HEK293T (cell line): ENCODE measurements around the gene MAP3K5.
A peak's percentile ranks its signal among the peaks of the same experiment; 100 is the strongest.

Source experiments
- CTCF ChIA-PET: fragments of 350-600 bp; formaldehyde crosslinking; extraction: SDS; loops from one replicate; lab custom pipeline; 2021; ENCODE audit warnings: antibody characterized with exemption, inconsistent platforms; lab: Yijun Ruan, JAX
- POLR2A ChIA-PET: fragments of 350-600 bp; formaldehyde crosslinking; extraction: SDS; loops from one replicate; lab custom pipeline; 2020; ENCODE audit warnings: antibody characterized with exemption, inconsistent platforms; lab: Yijun Ruan, JAX
- DNase-seq: peaks from one replicate; pipeline ENCODE4 v3.0.0; 2012; ENCODE audit warnings: mixed read lengths; ENCODE audit errors: extremely low spot score
- ARNT ChIP-seq: fragments of 450-650 bp; IDR thresholded peaks from 2 replicates; pipeline ENCODE4 v1.6.1; 2017; ENCODE audit warnings: mild to moderate bottlenecking
- BHLHE40 ChIP-seq: fragments of 450-650 bp; IDR thresholded peaks from 2 replicates; pipeline ENCODE4 v1.6.1; 2016; ENCODE audit warnings: mild to moderate bottlenecking, moderate library complexity, borderline replicate concordance
- CTBP1 ChIP-seq: fragments of 450-650 bp; IDR thresholded peaks from 2 replicates; pipeline ENCODE4 v1.6.1; 2016; ENCODE audit warnings: borderline replicate concordance
- ELF4 ChIP-seq: fragments of 450-650 bp; IDR thresholded peaks from 2 replicates; pipeline ENCODE4 v1.6.1; 2017; ENCODE audit warnings: antibody characterized with exemption
- FOXA1 ChIP-seq: fragments of 450-650 bp; IDR thresholded peaks from 2 replicates; pipeline ENCODE4 v1.6.1; 2016; ENCODE audit warnings: mild to moderate bottlenecking
- FOXK2 ChIP-seq: fragments of 450-650 bp; IDR thresholded peaks from 2 replicates; pipeline ENCODE4 v1.6.1; 2016; ENCODE audit warnings: mild to moderate bottlenecking
- FOXM1 ChIP-seq: fragments of 450-650 bp; IDR thresholded peaks from 2 replicates; pipeline ENCODE4 v1.6.1; 2017; ENCODE audit warnings: mild to moderate bottlenecking, borderline replicate concordance
- HDGF ChIP-seq: fragments of 450-650 bp; IDR thresholded peaks from 2 replicates; pipeline ENCODE4 v1.6.1; 2017; ENCODE audit warnings: antibody characterized with exemption, borderline replicate concordance
- L3MBTL2 ChIP-seq: fragments of 450-650 bp; conservative IDR thresholded peaks from 2 replicates; pipeline ENCODE4 v1.6.1; 2016; ENCODE audit warnings: mild to moderate bottlenecking
- LEF1 ChIP-seq: fragments of 450-650 bp; IDR thresholded peaks from 2 replicates; pipeline ENCODE4 v1.6.1; 2017; ENCODE audit warnings: mild to moderate bottlenecking, borderline replicate concordance
- NFRKB ChIP-seq: fragments of 450-650 bp; IDR thresholded peaks from 2 replicates; pipeline ENCODE4 v1.6.1; 2016; ENCODE audit warnings: mild to moderate bottlenecking, moderate library complexity
- SP1 ChIP-seq: fragments of 450-650 bp; IDR thresholded peaks from 2 replicates; pipeline ENCODE4 v1.6.1; 2017
- SUZ12 ChIP-seq: fragments of 450-650 bp; IDR thresholded peaks from 2 replicates; pipeline ENCODE4 v1.6.1; 2016; ENCODE audit warnings: mild to moderate bottlenecking
- TARDBP ChIP-seq: fragments of 450-650 bp; IDR thresholded peaks from 2 replicates; pipeline ENCODE4 v1.6.1; 2016
- ZNF384 ChIP-seq: fragments of 450-650 bp; IDR thresholded peaks from 2 replicates; pipeline ENCODE4 v1.6.1; 2016
- TF ChIP-seq, protein P1 (sequence below): fragments of 450-650 bp; IDR thresholded peaks from 2 replicates; pipeline ENCODE4 v1.6.1; 2016

Gene MAP3K5

DNA sequence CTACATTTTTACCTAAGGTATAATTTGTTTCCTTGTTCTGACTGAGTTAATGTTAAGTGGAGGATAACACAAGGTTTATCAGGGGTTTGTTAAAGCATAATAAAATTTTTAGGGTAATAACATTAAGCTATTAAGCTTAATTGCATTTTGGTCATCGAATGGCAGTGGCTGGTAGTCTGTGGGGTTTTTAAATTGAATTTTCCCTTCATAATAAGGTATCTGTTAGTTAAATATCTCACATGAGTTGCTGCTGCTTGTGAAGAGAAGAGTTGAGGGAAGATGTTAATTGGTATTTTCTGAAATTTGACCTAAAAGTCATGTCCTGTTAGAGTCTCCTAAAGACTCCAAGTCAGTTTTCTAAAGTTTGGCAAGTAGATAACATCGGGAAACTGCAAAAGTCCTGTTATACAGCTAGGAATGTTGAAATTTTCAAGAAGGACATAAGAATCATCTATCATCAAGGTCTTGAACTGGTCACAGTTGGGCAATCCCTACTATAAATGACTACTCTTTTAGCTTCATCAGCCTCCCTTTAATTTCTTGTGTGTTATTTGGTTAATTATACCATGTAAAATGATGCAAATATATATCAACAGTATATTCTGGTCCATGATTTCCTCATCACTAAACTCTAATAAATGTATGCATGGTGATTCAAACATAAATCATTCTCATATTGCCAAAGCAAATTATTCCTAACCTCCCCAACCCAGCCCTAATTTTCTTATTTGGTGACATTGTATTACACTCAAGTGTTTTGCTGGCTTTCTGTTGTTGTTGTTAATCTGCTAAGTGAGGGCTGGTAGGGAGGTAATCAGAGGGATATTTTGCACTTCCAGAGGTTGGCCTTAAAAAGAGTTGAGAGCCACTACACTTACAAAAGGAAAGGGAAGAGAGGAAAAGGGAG is 64.0 kb downstream of the MAP3K5 start:
- POLR2A ChIA-PET: no interaction called here
- no peak for TF ChIP-seq ZNF384
- TF ChIP-seq CTBP1: no peak
- TF ChIP-seq ARNT: no peak
- no peak for TF ChIP-seq ELF4
- no peak for TF ChIP-seq LEF1
- TF ChIP-seq FOXM1: no peak
- no peak for TF ChIP-seq BHLHE40
- TF ChIP-seq FOXK2: no peak
- TF ChIP-seq HDGF: no peak
- DNase-seq: no peak
- CTCF ChIA-PET: interaction anchor here (0.6 to 1.2 kb wide), 3 partner anchors 22 to 1530 kb away, joined by 3 to 8 read pairs (median 5); no protein-coding TSS in a partner anchor

DNA sequence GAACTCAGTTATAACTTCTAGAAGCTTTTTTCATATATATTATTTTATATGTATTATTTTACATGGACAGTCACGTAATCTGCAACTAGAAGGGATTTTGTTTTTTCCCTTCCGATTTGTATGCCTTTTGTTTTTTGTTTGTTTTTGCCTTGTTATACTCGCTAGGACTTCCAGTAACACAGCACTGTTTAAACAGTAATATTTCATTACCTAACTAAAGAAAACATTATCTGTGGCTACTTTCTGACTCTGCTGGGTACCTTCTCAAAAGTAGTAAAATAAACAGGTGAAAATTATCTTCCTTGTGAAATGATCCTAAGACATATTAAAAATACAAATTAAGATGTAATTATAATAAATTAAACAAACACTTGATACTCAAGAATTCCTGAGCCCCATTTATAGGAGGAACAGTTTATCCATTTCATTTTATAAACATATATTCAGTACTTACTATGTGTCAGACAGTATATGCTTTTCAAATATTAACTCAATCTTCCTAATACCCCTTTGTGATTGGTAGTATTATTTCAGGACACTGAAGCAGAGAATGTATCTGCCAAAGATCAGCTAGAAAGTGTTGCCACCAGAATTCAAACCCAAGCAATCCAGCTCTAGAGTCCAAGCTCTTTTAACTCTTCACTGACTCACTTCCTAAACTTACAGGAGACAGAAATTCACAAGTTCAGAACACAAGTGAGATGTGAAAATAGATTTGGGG is 65.3 kb downstream of the MAP3K5 start:
- no peak for TF ChIP-seq SUZ12
- TF ChIP-seq FOXM1: no peak
- TF ChIP-seq ZNF384: no peak
- TF ChIP-seq HDGF: no peak
- no peak for TF ChIP-seq BHLHE40
- TF ChIP-seq ARNT: no peak
- TF ChIP-seq CTBP1: no peak
- TF ChIP-seq FOXA1: no peak
- no peak for TF ChIP-seq LEF1
- TF ChIP-seq NFRKB: no peak
- POLR2A ChIA-PET: no interaction called here
- no peak for DNase-seq
- CTCF ChIA-PET: no interaction called here

DNA sequence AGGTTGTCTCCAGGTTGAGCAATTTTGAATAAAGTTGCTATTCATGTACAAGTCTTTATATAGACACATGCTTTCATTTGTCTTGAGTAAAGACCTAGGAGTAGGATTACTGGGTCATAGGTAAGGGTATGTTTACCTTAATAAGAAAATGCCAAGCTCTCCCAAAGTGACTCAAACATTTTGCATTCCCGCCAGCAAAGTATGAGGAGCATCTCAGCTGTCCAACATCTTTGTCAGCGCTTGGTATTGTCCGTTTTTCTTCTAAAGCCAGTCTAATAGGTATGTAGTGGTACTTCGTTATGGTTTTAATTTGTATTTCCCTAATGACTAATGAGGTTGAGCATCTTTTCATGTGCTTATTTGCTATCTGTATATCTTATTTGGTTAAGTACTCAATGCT is 67.2 kb downstream of the MAP3K5 start:
- CTCF ChIA-PET: no interaction called here
- POLR2A ChIA-PET: no interaction called here
- no peak for DNase-seq
- no peak for TF ChIP-seq FOXK2

DNA sequence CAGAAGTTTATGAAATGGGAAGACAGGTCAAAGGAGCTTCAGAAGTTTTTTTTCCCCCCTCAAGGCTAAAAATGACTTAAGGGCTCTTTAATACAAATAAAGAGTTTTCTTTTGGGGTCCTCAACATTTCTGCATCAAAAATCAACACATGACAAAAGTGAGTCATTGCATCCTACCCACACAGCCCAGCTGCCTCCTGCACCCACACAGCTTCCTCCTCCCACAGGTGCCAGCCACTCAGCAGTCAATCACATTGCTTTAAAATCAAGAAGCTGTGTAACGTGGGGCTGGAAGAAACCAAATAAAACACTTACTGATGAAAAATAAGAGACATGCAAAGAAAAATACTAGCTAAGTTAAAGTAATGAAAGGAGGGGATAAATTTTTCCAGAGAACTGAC is 68.5 kb downstream of the MAP3K5 start:
- DNase-seq: no peak
- ChIA-PET POLR2A (interaction anchor here (0.7 kb wide), 1 partner anchor 69 kb away, joined by 3 read pairs; the partner anchor contains the start of gene MAP3K5), CTCF (no interaction called here)
- no peak for TF ChIP-seq TARDBP
- TF ChIP-seq, protein P1, sequence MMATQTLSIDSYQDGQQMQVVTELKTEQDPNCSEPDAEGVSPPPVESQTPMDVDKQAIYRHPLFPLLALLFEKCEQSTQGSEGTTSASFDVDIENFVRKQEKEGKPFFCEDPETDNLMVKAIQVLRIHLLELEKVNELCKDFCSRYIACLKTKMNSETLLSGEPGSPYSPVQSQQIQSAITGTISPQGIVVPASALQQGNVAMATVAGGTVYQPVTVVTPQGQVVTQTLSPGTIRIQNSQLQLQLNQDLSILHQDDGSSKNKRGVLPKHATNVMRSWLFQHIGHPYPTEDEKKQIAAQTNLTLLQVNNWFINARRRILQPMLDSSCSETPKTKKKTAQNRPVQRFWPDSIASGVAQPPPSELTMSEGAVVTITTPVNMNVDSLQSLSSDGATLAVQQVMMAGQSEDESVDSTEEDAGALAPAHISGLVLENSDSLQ: 0 out of 2 replicates have a peak, but pooled peaks have one; percentile 17

DNA sequence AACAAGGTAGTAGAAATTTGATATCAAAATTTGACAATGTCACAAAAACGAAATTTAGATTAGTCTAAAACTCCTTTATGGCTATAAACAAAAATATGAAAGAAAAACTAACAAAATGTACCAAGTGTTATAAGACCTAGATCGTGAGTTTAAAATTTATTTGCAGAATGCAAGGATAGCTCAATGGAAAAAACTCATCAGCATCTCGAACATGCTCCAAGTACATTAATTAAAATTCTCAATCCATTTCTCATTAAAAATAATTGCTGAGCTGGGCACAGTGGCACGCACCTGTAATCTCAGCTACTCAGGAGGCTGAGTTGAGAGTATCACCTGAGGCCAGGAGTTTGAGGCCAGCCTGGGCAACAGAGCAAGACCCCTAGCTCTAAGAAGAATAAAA is 70.8 kb downstream of the MAP3K5 start:
- TF ChIP-seq NFRKB (no peak), SP1 (no peak), ZNF384 (no peak)
- ChIA-PET CTCF (no interaction called here), POLR2A (no interaction called here)
- DNase-seq: no peak

DNA sequence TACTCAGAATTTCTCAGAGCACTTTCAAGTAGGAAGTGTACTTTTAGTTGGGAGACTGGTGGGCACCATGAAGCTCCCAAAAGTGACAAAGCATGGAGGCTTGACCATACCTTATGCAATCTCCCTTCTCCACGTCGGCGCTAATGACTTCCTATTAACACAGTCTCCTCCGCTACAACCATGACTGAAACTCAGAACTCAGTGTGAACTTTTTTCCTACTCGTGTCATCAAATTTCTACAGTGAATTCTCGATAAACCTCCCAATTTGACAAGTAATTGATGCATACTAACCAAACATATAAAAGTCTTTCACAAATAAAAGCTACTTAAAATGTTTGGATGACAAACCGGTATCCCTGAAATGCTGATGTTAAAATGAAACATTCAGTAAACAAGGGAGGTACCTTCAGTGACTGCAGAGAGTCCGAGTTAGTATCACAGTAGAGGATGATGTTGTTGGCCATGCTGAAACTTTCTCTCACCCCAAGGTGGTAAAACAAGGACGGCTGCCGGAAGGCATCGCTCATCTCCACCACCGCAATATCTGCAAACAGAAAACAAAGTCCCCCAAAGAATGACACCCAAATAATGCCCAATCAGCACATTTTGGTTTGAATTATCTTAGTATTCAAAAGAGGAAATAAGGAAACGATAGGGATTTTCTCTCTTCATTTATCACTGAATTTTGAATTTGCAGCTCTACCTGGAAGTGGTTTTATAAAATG is 72.1 kb downstream of the MAP3K5 start:
- ChIA-PET POLR2A (interaction anchor here (1.2 kb wide), 1 partner anchor 9 kb away, joined by 3 read pairs; no protein-coding TSS in a partner anchor), CTCF (interaction anchor here (1.4 kb wide), 1 partner anchor 72 kb away, joined by 5 read pairs; the partner anchor contains the start of gene MAP3K5)
- TF ChIP-seq NFRKB: no peak
- no peak for TF ChIP-seq ELF4
- no peak for TF ChIP-seq FOXK2
- no peak for TF ChIP-seq FOXA1
- TF ChIP-seq L3MBTL2: no peak
- no peak for TF ChIP-seq FOXM1
- TF ChIP-seq SUZ12: no peak
- TF ChIP-seq LEF1: no peak
- no peak for TF ChIP-seq TARDBP
- no peak for TF ChIP-seq HDGF
- TF ChIP-seq SP1: no peak
- TF ChIP-seq CTBP1: no peak
- TF ChIP-seq ZNF384: no peak
- no peak for TF ChIP-seq BHLHE40
- no peak for TF ChIP-seq ARNT
- no peak for DNase-seq
